HG02938 (cell line): ENCODE measurements around the gene CDK5R1.

Source experiments
- ATAC-seq: cut with Tn5 transposase; IDR thresholded peaks from one replicate; pipeline ENCODE4 v1.9.1; 2021; ENCODE audit warnings: mild to moderate bottlenecking, moderate library complexity; ENCODE audit not compliant: unreplicated experiment

Gene CDK5R1

GRCh38 chr17:32492264-32492589 lies 5.4 kb downstream of the CDK5R1 start:
- ATAC-seq, result no peak

- ATAC-seq, result no peak
These were observed 6.0 kb downstream of the CDK5R1 start for GRCh38 chr17:32492648-32493289.

DNA sequence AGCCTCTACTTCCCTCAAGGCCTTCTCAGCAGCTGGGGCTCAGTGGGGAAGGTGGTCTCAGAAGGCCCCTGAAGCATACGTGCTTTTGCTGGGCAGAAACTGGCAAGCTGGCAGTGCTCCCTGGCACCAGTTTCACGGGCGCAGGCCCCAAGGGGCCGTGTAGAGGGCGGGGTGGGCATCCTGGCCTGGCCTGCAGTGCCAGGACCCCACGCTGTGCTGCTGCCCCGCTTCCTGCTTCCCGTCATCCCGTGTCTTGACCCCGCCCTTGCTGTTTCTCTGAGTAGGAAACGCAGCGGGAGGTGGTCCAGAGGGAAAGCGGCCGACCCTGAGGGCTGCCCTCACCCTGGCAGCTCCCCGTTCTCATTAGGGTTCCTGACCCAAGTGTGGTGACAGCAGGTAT lies 6.8 kb downstream of the CDK5R1 start:
- no peak for ATAC-seq

DNA sequence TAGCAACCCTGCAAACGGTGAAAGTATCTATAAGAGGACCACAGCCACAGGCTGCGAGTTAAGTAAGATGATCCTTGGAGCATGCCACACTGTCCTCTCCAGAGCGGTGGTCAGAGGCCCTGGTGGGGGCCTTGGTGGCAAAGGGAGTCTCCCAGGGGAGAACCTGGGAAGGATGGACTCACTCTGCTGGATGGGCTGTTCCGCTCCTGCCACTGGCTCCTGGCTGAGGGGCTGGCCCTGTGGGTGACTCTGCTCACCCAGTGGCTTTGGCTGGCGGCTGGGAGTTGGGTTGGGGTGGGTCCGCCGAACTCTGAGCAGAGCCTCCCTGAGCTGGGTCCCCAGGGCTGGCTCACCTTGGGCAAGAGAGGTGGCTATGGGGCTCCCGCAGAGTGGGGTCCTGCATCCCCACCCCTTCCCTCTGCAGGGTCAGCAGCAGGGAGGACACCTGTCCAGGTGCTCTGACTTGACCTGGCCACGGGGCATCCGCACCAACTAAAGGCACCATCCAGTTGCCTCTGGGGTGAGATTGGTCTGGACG lies 7.3 kb downstream of the CDK5R1 start:
- no peak for ATAC-seq

GRCh38 chr17:32494621-32495358 lies 8.0 kb downstream of the CDK5R1 start:
- no peak for ATAC-seq

GRCh38 chr17:32495359-32496231 lies 8.8 kb downstream of the CDK5R1 start:
- ATAC-seq, result no peak

DNA sequence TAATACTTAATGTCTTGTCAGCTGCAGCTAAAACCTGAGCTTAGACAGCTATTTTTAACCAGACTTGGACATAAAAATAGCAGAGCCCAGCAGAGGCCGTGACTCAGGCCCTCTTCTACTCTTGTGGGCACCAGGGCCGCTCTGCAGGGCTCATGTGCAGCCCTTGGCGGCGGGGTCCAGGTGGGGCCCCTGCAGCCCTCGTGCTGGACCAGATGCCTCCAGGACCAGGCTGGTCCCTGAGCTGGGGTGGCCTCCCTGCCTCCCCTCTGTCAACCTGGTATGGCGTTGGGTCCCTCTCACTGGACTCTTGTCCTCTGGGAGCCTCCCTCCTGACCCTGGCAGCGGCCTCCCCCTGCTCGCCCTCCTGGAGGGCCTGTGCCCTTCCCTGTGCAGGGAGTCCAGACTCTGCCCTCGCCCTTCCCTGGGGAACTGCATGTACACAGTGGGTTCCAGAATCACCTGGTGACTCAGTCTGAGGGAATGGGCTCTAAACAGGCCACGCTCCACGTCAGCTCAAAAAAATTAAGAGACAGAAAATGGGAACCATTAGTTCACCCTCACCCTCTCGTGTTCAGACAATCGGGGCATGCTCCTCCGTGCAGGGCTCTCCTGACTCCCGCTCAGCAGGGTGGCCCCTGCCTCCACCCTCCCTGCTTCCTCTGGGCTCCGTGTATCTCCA lies 9.7 kb downstream of the CDK5R1 start:
- ATAC-seq, result no peak

GRCh38 chr17:32497431-32498205 lies 10.8 kb downstream of the CDK5R1 start:
- no peak for ATAC-seq

DNA sequence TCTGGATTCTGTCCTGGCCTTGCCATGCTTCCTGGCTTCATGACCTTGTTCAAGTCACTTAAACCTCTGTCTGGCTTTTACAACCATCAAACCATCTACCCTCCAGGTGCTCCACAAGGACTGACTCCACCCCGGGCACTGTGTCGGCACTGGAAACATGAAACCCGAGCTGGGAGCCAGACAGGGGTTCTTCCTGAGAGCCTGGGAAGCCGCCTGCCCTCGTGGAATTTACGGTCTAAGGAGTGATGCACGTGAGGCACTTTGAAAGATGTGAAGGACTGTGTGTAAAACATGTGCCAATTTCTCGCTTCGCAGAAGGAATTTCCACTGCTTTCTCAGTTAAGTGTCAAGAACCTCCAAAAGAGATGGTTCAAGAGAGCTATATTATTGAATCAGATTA lies 11.6 kb downstream of the CDK5R1 start:
- ATAC-seq, result no peak

GRCh38 chr17:32502013-32502412 lies 15.2 kb downstream of the CDK5R1 start:
- no peak for ATAC-seq

- ATAC-seq, result no peak
These were observed 15.9 kb downstream of the CDK5R1 start for GRCh38 chr17:32502710-32503109.

DNA sequence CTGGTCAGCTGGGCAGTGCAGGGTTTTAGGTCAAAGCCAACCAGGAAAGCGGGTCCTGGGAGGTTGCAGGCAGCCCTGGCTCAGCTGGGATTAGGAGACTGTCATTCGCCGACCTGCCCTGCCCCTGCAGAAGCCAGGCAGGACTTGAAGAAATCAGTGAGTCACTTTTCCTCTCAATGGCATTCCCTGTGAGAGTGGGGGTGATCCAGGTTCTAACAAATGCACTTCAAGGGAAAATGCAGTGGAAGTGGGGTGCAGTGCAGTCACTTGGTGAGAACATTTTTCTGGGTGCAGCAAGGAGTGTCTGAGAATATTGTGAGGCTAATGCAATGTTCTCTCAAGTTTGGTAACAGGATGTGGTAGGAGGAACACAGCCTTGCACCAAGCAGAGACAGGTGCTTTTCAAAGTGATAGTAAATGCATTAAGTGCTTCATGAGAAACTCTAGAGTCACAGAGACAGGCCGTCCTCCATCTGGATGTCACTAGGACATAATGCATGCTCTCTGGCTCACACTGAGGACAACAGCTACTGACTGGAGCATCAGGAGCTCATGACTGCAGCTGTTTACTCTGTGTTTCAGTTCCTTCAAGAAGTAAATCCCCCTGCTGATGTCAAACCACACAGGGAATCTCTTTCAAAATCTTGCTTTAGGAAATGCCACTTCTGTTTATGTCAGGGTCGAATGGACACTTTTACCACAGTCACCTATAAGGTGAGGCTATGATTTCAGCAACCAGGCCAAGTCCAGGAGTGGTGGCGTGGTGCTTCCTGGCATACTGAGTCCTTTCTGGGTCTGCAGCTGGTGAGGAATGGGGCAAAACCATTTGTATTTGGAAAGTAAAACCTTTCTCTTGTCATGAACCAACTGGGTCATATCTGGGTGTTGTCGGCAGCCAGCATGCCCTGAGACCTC lies 16.7 kb downstream of the CDK5R1 start:
- ATAC-seq, result peak; percentile 80

DNA sequence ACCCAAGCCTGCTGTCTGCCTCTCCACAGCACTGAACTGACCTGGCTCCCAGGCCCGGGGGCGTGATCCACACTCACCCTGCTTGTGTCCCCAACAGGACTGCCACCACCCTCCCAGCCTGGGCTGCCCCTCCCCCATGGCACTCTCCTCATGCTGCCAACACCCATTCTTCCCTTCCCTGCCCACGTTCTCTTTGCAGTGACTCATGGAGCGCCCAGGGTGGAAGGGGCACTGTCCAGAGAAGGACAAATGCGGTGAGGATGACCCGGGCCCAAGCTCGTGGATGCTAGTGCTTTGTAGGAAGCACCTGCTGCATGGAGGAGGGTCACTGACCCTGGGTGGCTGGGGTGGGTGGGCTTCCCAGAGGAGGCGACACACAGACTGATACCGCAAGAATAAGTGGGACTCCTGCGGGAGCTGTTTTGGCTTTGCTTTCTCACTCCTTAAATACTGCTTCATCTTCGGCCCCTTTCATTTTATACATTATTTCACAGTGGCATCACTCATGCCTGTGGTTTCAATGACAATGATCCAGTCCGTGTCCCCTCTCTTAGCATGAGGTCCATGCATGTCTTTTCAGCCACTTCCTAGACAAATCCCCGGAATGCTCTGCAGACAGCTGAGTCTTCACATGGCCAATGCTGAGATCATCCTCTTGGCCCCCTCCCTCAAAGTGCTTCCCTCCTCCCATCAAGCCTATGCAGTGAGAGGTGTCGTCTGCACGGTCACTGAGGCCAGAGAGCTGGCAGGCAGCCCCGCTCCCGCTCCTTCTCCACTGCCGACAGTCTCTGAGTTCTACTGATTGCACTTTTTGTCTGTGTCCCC lies 17.6 kb downstream of the CDK5R1 start:
- no peak for ATAC-seq

- ATAC-seq, result no peak
These were observed 22.1 kb downstream of the CDK5R1 start for GRCh38 chr17:32508926-32509325.

- no peak for ATAC-seq
These were observed 23.7 kb downstream of the CDK5R1 start for GRCh38 chr17:32510466-32510865.

DNA sequence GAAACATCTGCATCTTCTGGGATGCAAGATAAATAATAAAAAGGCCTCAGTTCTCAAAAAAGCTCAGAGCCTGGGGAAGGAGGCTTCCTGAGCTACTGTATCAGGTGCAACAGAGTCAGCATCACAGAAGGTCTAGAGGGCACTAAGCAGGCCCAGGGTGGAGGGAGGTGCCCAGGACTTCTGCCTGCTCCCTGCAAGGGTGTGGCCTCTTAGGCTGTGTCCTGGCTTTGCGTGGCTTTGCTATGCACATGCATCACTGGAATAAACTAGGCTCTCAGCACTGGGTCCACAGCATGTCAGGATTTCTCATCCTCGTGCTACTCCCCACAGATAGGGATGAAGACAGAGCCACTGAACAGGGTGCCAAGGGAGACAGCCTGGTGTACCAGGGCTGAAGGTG lies 25.5 kb downstream of the CDK5R1 start:
- no peak for ATAC-seq

DNA sequence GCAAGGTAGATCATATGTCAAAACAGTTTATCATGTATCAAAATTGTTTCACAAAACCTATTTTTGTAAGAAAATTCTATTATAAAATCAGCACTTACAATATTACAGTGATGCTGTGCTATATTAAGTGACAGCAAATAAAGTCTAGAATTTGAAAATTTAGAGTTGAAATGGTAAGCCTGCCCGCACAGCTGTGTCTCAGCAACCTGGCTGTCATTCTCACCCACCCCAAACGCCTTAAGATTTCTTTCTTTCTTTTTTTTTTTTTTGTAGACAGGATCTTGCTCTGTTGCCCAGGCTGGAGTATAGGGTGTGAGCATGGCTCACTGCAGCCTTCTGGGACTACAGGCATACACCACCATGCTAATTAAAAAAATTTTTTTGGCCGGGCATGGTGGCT lies 26.8 kb downstream of the CDK5R1 start:
- no peak for ATAC-seq

GRCh38 chr17:32514606-32515005 lies 27.8 kb downstream of the CDK5R1 start:
- no peak for ATAC-seq
